ENCODE data around the gene EIF3L.

- TF ChIP-seq POLR2AphosphoS5 (IDR thresholded peaks at IDR 0.05; ENCODE audit: low read depth) (no peak), CTCF (IDR thresholded peaks at IDR 0.05; ENCODE audit: insufficient read depth, low read length) (no peak), REST (IDR thresholded peaks at IDR 0.05; ENCODE audit: insufficient replicate concordance, low read depth) (no peak)
These were observed 46.0 kb upstream of the EIF3L start for GRCh38 chr22:37803195-37803638.
